WI38 (cell line): Measurements from ENCODE around the gene ZFAND2B.
A peak's percentile ranks its signal among the peaks of the same experiment; 100 is the strongest.

ENCODE experiments used
- H3K4me3 ChIP-seq: 2 replicates; pipeline ENCODE4 v1.5.1; 2011; ENCODE audit warnings: low read depth, mild to moderate bottlenecking, control low read depth, low read length
- CTCF ChIP-seq: IDR thresholded peaks from 2 replicates; pipeline ENCODE4 v1.5.1; 2012; ENCODE audit warnings: low read depth, mild to moderate bottlenecking, control low read depth, low read length

Gene ZFAND2B

GRCh38 chr2:219228911-219229304 is 22.3 kb downstream of the ZFAND2B start:
- H3K4me3 ChIP-seq: peak overlapping the region; percentile 90
- TF ChIP-seq CTCF: no peak

GRCh38 chr2:219229305-219230058 is 22.9 kb downstream of the ZFAND2B start, which contains the start of the genes ANKZF1 and ATG9A:
Gene ANKZF1 (plus strand): TSS chr2:219229806. CDS start chr2:219230258, 452 bp downstream.
Gene ATG9A (minus strand): TSS chr2:219229636. CDS start chr2:219228024, 1,612 bp downstream.
- TF ChIP-seq CTCF: no peak

GRCh38 chr2:219230059-219230540 is 23.5 kb downstream of the ZFAND2B start:
- H3K4me3 ChIP-seq: peak overlapping the region; percentile 90
- no peak for TF ChIP-seq CTCF

More at GRCh38 chr2:219229305-219230058, 22.9 kb downstream of the ZFAND2B start, which contains the start of the genes ANKZF1 and ATG9A:
- H3K4me3 ChIP-seq: peak within 1 kb of the TSS; percentile 90

GRCh38 chr2:219234331-219234730 is 27.7 kb downstream of the ZFAND2B start:
- no peak for TF ChIP-seq CTCF
- no peak overlapping the region for H3K4me3 ChIP-seq

GRCh38 chr2:219243291-219243761 is 36.7 kb downstream of the ZFAND2B start:
- no peak for TF ChIP-seq CTCF
- H3K4me3 ChIP-seq: no peak overlapping the region

- no peak for TF ChIP-seq CTCF
- peak overlapping the region; percentile 68 for H3K4me3 ChIP-seq
Measured at GRCh38 chr2:219244789-219245147, 38.2 kb downstream of the ZFAND2B start.

GRCh38 chr2:219245148-219245898 is 38.7 kb downstream of the ZFAND2B start, which contains the start of the genes GLB1L and STK16:
Gene GLB1L (minus strand): TSS chr2:219245444. CDS start chr2:219243573, 1,871 bp downstream.
Gene STK16 (plus strand): TSS chr2:219245479. CDS start chr2:219246000, 521 bp downstream.
- no peak for TF ChIP-seq CTCF

More at GRCh38 chr2:219245148-219245898, 38.7 kb downstream of the ZFAND2B start, which contains the start of the genes GLB1L and STK16:
- peak within 1 kb of the TSS; percentile 68 for H3K4me3 ChIP-seq
